KMS-11 (cell line): ENCODE measurements around the gene DSCAML1.

Source experiments
- H2AFZ ChIP-seq: fragments of 200-600 bp; sonication (generic); 2 replicates; pipeline ENCODE4 v1.6.1; 2016; ENCODE audit warnings: antibody characterized with exemption, mixed run types, low read depth
- H3K27ac ChIP-seq: fragments of 200-600 bp; sonication (generic); 2 replicates; pipeline ENCODE4 v1.6.1; 2016; ENCODE audit warnings: mild to moderate bottlenecking, mixed run types
- H3K27me3 ChIP-seq: fragments of 200-600 bp; sonication (generic); 2 replicates; pipeline ENCODE4 v1.6.1; 2017; ENCODE audit warnings: mild to moderate bottlenecking, low read depth, mixed run types, moderate library complexity; ENCODE audit not compliant: insufficient read depth
- H3K36me3 ChIP-seq: fragments of 200-600 bp; sonication (generic); 2 replicates; pipeline ENCODE4 v1.6.1; 2017; ENCODE audit warnings: mild to moderate bottlenecking, mixed run types; ENCODE audit not compliant: insufficient read depth
- H3K4me1 ChIP-seq: fragments of 200-600 bp; sonication (generic); 2 replicates; pipeline ENCODE4 v1.6.1; 2016; ENCODE audit warnings: mild to moderate bottlenecking, low read depth, mixed run types; ENCODE audit not compliant: poor library complexity, severe bottlenecking
- H3K4me2 ChIP-seq: fragments of 200-600 bp; sonication (generic); 2 replicates; pipeline ENCODE4 v1.7.0; 2016; ENCODE audit warnings: mild to moderate bottlenecking, mixed run types
- H3K4me3 ChIP-seq: fragments of 200-600 bp; sonication (generic); IDR thresholded peaks from 2 replicates; pipeline ENCODE4 v1.6.1; 2017; ENCODE audit warnings: low read depth, low read length, mixed read lengths; ENCODE audit not compliant: insufficient read depth
- H3K79me2 ChIP-seq: fragments of 200-600 bp; sonication (generic); 2 replicates; pipeline ENCODE4 v1.6.1; 2016; ENCODE audit warnings: low read depth, mixed run types; ENCODE audit not compliant: insufficient read depth
- H3K9ac ChIP-seq: fragments of 200-600 bp; sonication (generic); 2 replicates; pipeline ENCODE4 v1.6.1; 2016; ENCODE audit warnings: mild to moderate bottlenecking, mixed run types
- H4K20me1 ChIP-seq: fragments of 200-600 bp; sonication (generic); 2 replicates; pipeline ENCODE4 v1.6.1; 2016; ENCODE audit warnings: mild to moderate bottlenecking, mixed run types; ENCODE audit not compliant: insufficient read depth
- TF ChIP-seq, protein P1 (sequence below): fragments of 200-600 bp; sonication (generic); conservative IDR thresholded peaks from 2 replicates; pipeline ENCODE4 v1.6.1; 2017; ENCODE audit warnings: low read depth, mild to moderate bottlenecking, antibody characterized with exemption, low read length, moderate library complexity, mixed read lengths

The DSCAML1 gene

DNA sequence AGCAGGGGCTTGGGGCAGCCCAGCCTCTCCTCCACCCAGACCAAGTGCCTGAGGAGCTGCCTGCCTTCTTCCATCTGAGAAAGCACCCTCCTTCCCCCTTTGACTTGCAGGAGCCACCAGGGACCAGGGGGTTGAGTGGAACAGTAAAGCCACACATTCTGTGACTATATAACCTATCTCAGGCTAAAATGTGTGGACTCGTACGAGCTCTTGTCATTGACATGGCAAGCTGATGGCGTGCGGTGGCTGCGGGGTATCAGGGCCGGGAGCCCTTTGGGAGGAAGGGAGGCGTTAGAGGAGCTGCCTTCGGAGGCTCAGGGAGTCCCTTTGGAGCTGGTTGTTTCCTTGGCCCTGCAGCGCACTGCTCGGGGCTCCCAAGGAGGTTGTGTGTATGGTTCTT is 384.8 kb downstream of the DSCAML1 start:
- H3K79me2 ChIP-seq, result no peaks in the 10 kb centered on the region
- H3K36me3 ChIP-seq, result no peaks in the 10 kb centered on the region
- no peaks in the 10 kb centered on the region for H3K4me1 ChIP-seq
- no peaks in the 10 kb centered on the region for H3K27me3 ChIP-seq
- TF ChIP-seq, protein P1, sequence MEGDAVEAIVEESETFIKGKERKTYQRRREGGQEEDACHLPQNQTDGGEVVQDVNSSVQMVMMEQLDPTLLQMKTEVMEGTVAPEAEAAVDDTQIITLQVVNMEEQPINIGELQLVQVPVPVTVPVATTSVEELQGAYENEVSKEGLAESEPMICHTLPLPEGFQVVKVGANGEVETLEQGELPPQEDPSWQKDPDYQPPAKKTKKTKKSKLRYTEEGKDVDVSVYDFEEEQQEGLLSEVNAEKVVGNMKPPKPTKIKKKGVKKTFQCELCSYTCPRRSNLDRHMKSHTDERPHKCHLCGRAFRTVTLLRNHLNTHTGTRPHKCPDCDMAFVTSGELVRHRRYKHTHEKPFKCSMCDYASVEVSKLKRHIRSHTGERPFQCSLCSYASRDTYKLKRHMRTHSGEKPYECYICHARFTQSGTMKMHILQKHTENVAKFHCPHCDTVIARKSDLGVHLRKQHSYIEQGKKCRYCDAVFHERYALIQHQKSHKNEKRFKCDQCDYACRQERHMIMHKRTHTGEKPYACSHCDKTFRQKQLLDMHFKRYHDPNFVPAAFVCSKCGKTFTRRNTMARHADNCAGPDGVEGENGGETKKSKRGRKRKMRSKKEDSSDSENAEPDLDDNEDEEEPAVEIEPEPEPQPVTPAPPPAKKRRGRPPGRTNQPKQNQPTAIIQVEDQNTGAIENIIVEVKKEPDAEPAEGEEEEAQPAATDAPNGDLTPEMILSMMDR, result no peak
- H4K20me1 ChIP-seq, result no peaks in the 10 kb centered on the region
- H3K4me2 ChIP-seq, result no peak overlapping the region
- H3K9ac ChIP-seq, result no peak overlapping the region
- no peak overlapping the region for H2AFZ ChIP-seq
- no peak overlapping the region for H3K4me3 ChIP-seq
- H3K27ac ChIP-seq, result no peak overlapping the region

DNA sequence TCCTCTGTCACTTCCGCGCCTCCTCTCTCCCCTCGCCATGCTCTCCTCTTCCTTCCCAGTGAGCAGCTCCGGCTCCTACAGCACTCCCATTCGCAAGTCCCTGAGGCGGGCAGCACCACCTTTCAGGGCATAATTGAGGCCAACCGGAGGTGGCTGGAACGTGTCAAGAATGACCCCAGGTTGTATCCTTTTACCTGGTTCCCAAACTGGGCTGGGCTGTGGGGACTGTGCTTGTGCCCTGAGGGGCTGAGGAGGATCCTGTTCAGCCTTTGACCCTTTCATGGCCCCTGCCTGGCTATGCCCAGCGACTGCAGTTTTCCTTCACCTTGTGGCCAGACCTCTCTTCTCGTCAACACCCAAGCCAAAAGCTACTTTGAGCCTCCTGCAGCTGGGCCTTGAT is 385.3 kb downstream of the DSCAML1 start:
- H3K4me1 ChIP-seq, result no peaks in the 10 kb centered on the region
- H2AFZ ChIP-seq, result no peak overlapping the region
- no peaks in the 10 kb centered on the region for H3K36me3 ChIP-seq
- TF ChIP-seq, protein P1, result no peak
- no peaks in the 10 kb centered on the region for H3K27me3 ChIP-seq
- no peak overlapping the region for H3K4me2 ChIP-seq
- no peak overlapping the region for H3K27ac ChIP-seq
- no peak overlapping the region for H3K9ac ChIP-seq
- H4K20me1 ChIP-seq, result no peaks in the 10 kb centered on the region
- H3K4me3 ChIP-seq, result no peak overlapping the region
- H3K79me2 ChIP-seq, result no peaks in the 10 kb centered on the region

DNA sequence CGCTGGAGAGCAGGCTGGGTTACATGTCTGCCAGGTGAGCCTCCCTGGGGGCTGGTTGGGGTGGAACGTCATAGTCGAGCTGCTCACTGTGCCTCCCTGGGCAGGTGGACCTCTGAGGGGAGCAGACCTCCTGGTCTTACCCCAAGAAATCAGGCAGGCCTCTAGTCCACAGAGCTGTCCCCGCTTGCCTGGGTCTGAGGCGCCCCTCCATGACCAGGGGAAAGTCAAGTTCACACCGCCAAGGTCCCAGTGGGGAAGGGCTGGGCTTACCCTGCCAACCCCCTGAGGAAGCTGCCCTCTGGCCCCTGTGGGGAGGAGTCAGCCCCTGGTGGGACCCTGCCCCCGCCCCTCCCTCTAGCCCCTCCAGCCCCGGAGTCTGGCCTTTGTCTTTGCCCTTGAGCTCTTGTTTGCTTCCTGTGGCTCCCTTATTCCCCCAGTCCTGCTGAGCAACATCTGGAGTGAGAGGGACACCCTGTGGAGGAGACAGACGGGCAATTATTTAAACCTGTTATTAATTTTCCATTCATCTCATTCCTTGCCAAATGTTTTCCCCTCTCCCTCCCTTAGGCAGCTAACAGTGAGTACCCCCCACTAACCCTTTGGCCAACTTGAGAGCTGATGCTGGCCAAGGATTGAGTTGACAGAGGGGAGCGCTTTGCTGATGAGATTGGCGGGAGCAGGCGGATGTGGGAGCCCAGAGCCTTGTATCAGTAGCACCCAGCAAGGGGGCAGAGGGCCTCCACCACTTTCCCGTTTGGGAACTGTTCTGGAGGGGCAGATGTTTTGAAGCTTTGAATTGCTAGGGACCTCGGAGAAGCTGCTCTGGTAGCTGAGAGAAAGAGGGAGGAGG is 385.9 kb downstream of the DSCAML1 start:
- no peak overlapping the region for H3K27ac ChIP-seq
- no peaks in the 10 kb centered on the region for H4K20me1 ChIP-seq
- no peaks in the 10 kb centered on the region for H3K79me2 ChIP-seq
- H3K4me3 ChIP-seq, result no peak overlapping the region
- H3K27me3 ChIP-seq, result no peaks in the 10 kb centered on the region
- TF ChIP-seq, protein P1, result no peak
- no peaks in the 10 kb centered on the region for H3K4me1 ChIP-seq
- H3K9ac ChIP-seq, result no peak overlapping the region
- no peak overlapping the region for H3K4me2 ChIP-seq
- no peak overlapping the region for H2AFZ ChIP-seq
- H3K36me3 ChIP-seq, result no peaks in the 10 kb centered on the region

DNA sequence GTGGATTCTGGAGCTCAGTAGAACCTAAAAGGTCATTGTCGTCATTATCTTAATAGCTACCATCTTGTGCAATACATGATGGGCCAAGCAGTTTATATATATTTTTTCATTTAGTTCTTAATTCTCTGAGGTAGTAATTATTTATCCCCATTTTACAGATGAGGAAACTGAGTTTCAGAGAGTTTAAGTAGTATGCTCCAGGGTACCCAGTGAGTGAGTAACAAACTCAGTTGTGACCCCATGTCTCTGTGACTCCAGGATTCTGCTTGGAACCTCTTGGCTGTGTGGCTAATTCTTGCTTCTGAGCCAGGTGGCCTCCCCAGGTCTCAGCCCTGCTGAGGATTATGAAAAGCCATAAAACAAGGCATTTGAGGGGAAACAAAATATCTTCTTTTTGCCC is 386.8 kb downstream of the DSCAML1 start:
- TF ChIP-seq, protein P1, result no peak
- no peak overlapping the region for H3K4me3 ChIP-seq
- no peaks in the 10 kb centered on the region for H3K27me3 ChIP-seq
- no peak overlapping the region for H3K4me2 ChIP-seq
- no peak overlapping the region for H3K27ac ChIP-seq
- H2AFZ ChIP-seq, result no peak overlapping the region
- H3K79me2 ChIP-seq, result no peaks in the 10 kb centered on the region
- no peaks in the 10 kb centered on the region for H4K20me1 ChIP-seq
- H3K4me1 ChIP-seq, result no peaks in the 10 kb centered on the region
- H3K36me3 ChIP-seq, result no peaks in the 10 kb centered on the region
- H3K9ac ChIP-seq, result no peak overlapping the region
